B cell (primary cell): ENCODE data around the gene EMX2. TPM values are rescaled to one million over a fixed set of nuclear protein-coding genes. Genes with fewer than 3 reads are reported as not detected.
A peak's percentile ranks its signal among the peaks of the same experiment; 100 is the strongest.

ENCODE experiments used
- ATAC-seq: fragments of 200-7000 bp; cut with Tn5 transposase; one replicate; pipeline ENCODE4 v1.10.0; 2021; ENCODE audit warnings: low read depth, mild to moderate bottlenecking, moderate number of reproducible peaks, moderate library complexity
- CTCF ChIA-PET: fragments of 350-600 bp; sonication (Branson Sonifier 250); formaldehyde crosslinking; loops from one replicate; lab custom pipeline; 2021; ENCODE audit warnings: antibody characterized with exemption, inconsistent platforms; lab: Charles Lee
- POLR2A ChIA-PET: fragments of 350-600 bp; sonication (Branson Sonifier 250); formaldehyde crosslinking; loops from one replicate; lab custom pipeline; 2021; ENCODE audit warnings: antibody characterized with exemption; lab: Charles Lee
- DNase-seq: peaks from one replicate; pipeline ENCODE4 v3.0.0; 2013
- H2AFZ ChIP-seq: 2 replicates; pipeline ENCODE4 v1.6.1; 2012; ENCODE audit warnings: mild to moderate bottlenecking, low read depth, low read length; ENCODE audit not compliant: insufficient read depth, poor library complexity, severe bottlenecking
- H3K27ac ChIP-seq, 2 donors: 1 replicate in 1 of 2; 2 replicates in 1 of 2; pipeline ENCODE4 v1.5.1; 2012 to 2013; ENCODE audit warnings: low read length in 2 of 2, mild to moderate bottlenecking in 2 of 2, moderate library complexity in 1 of 2
- H3K27me3 ChIP-seq, 4 experiments: fragments of 200-600 bp in 1 of 4; sonication (generic) in 1 of 4; replicated peaks in 1 of 4; 1 replicate in 2 of 4; 2 replicates in 2 of 4; pipeline versions ENCODE4 v1.6.1 to v1.7.0; 2013 to 2016; ENCODE audit warnings: low read length in 3 of 4, mild to moderate bottlenecking in 2 of 4, mixed read lengths in 1 of 4, moderate library complexity in 1 of 4; ENCODE audit not compliant: insufficient read depth in 4 of 4, control insufficient read depth in 3 of 4; ENCODE audit errors: control extremely low read depth in 1 of 4
- H3K36me3 ChIP-seq, 2 experiments: replicated peaks in 1 of 2; 1 replicate in 1 of 2; 2 replicates in 1 of 2; pipeline versions ENCODE4 v1.6.1 to v1.7.1; 2013; ENCODE audit warnings: low read length in 1 of 2; ENCODE audit not compliant: insufficient read depth in 2 of 2, control insufficient read depth in 1 of 2; ENCODE audit errors: control extremely low read depth in 1 of 2, extremely low read depth in 1 of 2
- H3K4me1 ChIP-seq, 2 donors: fragments of 200-600 bp in 1 of 2; sonication (generic) in 1 of 2; 1 replicate in 1 of 2; 2 replicates in 1 of 2; pipeline versions ENCODE4 v1.5.1 to v1.6.1; 2013 to 2017; ENCODE audit warnings: low read length in 2 of 2; ENCODE audit not compliant: control insufficient read depth in 2 of 2, insufficient read depth in 2 of 2
- H3K4me2 ChIP-seq: replicated peaks from 2 replicates; pipeline ENCODE3; 2012; ENCODE audit warnings: mild to moderate bottlenecking, low read depth, low read length; ENCODE audit not compliant: poor library complexity, severe bottlenecking
- H3K4me3 ChIP-seq, 5 experiments: fragments of 200-600 bp in 1 of 5; sonication (generic) in 1 of 5; 1 replicate in 3 of 5; 2 replicates in 2 of 5; pipeline versions ENCODE4 v1.5.1 to v1.7.0; 2011 to 2016; ENCODE audit warnings: low read length in 4 of 5, mild to moderate bottlenecking in 4 of 5, low read depth in 2 of 5, control low read depth in 1 of 5, moderate library complexity in 1 of 5; ENCODE audit not compliant: insufficient read depth in 1 of 5; ENCODE audit errors: control extremely low read depth in 1 of 5, extremely low read depth in 1 of 5
- H3K79me2 ChIP-seq: fragments of 200-600 bp; sonication (generic); one replicate; pipeline ENCODE4 v1.6.0; 2016; ENCODE audit warnings: low read length; ENCODE audit not compliant: control insufficient read depth, insufficient read depth
- H3K9ac ChIP-seq: fragments of 200-600 bp; sonication (generic); 2 replicates; pipeline ENCODE4 v1.6.1; 2017; ENCODE audit warnings: mild to moderate bottlenecking, low read length, moderate library complexity
- H3K9me3 ChIP-seq, 3 donors: one replicate each; pipeline versions ENCODE4 v1.6.1 to v1.7.1; 2013; ENCODE audit warnings: low read length in 2 of 3; ENCODE audit not compliant: control insufficient read depth in 2 of 3, insufficient read depth in 1 of 3; ENCODE audit errors: control extremely low read depth in 1 of 3
- H4K20me1 ChIP-seq: 2 replicates; pipeline ENCODE4 v1.6.0; 2012; ENCODE audit warnings: mild to moderate bottlenecking, low read length; ENCODE audit not compliant: insufficient read depth, control insufficient read depth, poor library complexity, severe bottlenecking
- H3K27ac Mint-ChIP-seq: one replicate; pipeline ENCODE4 v1.8.0; 2021; ENCODE audit warnings: mixed read lengths
- H3K27me3 Mint-ChIP-seq: one replicate; pipeline ENCODE4 v1.8.0; 2021; ENCODE audit warnings: mixed read lengths
- H3K4me1 Mint-ChIP-seq: one replicate; pipeline ENCODE4 v1.8.0; 2021; ENCODE audit warnings: mixed read lengths
- H3K4me3 Mint-ChIP-seq: one replicate; pipeline ENCODE4 v1.8.0; 2021; ENCODE audit warnings: mixed read lengths
- H3K9me3 Mint-ChIP-seq: one replicate; pipeline ENCODE4 v1.8.0; 2022; ENCODE audit warnings: mixed read lengths; ENCODE audit not compliant: insufficient read depth
- EZH2 ChIP-seq: IDR thresholded peaks from 2 replicates; pipeline ENCODE4 v1.6.1; 2012; ENCODE audit warnings: borderline replicate concordance, low read depth, mild to moderate bottlenecking, moderate library complexity, low read length; ENCODE audit not compliant: insufficient read depth, poor library complexity, severe bottlenecking
- WGBS: methylation state at CpG from one replicate; pipeline ENCODE4 v1.1.5; 2013; ENCODE audit warnings: missing lambda C conversion rate; ENCODE audit not compliant: insufficient coverage; 5-methylcytosine and 5-hydroxymethylcytosine counted together
- intact Hi-C: fragments of 100-400 bp; cut with micrococcal nuclease; formaldehyde crosslinking; loops from one replicate; pipeline ENCODE4 v1.10.0; 2022
- polyA plus RNA-seq: library from polyadenylated mRNA; depleted of rRNA; stranded (reverse); fragments of >200 nt; gene quantifications from 2 replicates; pipeline ENCODE4 v1.2.3, GENCODE V29; 2012
- total RNA-seq, 2 donors: library from RNA; stranded (reverse); fragments of 120-200 nt in 1 of 2; gene quantifications; 1 replicate in 1 of 2; 2 replicates in 1 of 2; pipeline versions ENCODE4 v1.2.3 to v1.2.4, GENCODE V29; 2013 to 2022
- TF ChIP-seq, protein P1 (sequence below): fragments of 200-600 bp; IDR thresholded peaks from one replicate; pipeline ENCODE4 v1.8.0; 2022; ENCODE audit warnings: antibody characterized with exemption, mild to moderate bottlenecking

The EMX2 gene
- total and polyA plus RNA-seq, 2 donors (not counting 1 experiment from before 2014, with no cell fraction given) = not detected

DNA sequence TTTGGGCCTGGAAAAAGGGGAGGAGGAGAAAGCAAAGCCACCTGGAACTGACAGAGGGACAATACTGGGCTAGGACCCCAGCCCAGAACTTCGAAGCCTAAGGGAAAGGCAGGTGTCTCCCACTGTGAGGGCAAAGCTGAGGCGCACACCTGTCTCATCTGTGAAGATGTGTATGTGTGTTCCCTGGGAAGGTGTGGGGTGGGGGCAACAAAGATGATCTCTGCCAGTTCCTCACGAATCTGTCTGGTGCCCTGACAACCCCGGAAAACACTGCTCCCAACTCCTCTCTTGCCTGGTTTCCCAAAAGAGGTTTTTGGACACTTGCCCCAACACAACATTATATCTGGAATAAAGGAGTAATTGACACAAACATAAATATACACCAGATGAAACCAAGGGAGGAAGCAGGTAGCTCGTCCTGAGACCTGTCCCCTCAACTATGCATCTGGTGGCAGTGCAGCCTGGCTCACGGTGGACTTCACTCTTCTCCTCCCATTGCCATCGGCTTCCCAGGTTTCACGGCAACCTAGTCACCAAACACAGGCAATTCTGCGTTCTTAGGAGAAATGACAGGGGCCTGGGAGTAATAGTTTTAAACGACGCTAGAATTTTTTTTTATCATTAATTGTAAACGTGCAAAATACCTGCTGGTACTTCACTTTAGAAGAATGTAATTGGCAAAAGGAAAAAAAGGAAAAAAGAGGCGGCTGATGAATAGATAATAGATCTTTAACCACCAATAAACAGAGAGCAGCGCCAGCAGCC lies 1.7 kb upstream of the EMX2 start:
- Histone ChIP-seq H3K4me3 (no peak overlapping the region), H3K36me3 (no peaks in the 10 kb centered on the region), H3K9me3 (peaks cover 0 to 26% (median 0%) of the 10 kb centered on the region in 3 donors), H3K27me3 (peaks cover 0 to 88% (median 50%) of the 10 kb centered on the region in 4 experiments), H4K20me1 (no peaks in the 10 kb centered on the region), H3K27ac (no peak overlapping the region), H3K4me2 (no peak overlapping the region), H3K9ac (no peak overlapping the region), H2AFZ (no peak overlapping the region), H3K79me2 (no peaks in the 10 kb centered on the region), H3K4me1 (peaks cover 14 to 21% of the 10 kb centered on the region in 2 donors)
- ATAC-seq = no peak
- H3K4me3 Mint-ChIP-seq = no peak overlapping the region
- peaks cover 14% of the 10 kb centered on the region for H3K4me1 Mint-ChIP-seq
- ChIA-PET POLR2A (no interaction called here), CTCF (no interaction called here)
- H3K27ac Mint-ChIP-seq = no peak overlapping the region
- TF ChIP-seq, protein P1, sequence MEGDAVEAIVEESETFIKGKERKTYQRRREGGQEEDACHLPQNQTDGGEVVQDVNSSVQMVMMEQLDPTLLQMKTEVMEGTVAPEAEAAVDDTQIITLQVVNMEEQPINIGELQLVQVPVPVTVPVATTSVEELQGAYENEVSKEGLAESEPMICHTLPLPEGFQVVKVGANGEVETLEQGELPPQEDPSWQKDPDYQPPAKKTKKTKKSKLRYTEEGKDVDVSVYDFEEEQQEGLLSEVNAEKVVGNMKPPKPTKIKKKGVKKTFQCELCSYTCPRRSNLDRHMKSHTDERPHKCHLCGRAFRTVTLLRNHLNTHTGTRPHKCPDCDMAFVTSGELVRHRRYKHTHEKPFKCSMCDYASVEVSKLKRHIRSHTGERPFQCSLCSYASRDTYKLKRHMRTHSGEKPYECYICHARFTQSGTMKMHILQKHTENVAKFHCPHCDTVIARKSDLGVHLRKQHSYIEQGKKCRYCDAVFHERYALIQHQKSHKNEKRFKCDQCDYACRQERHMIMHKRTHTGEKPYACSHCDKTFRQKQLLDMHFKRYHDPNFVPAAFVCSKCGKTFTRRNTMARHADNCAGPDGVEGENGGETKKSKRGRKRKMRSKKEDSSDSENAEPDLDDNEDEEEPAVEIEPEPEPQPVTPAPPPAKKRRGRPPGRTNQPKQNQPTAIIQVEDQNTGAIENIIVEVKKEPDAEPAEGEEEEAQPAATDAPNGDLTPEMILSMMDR = no peak
- no peak for TF ChIP-seq EZH2
- DNase-seq = no peak
- peaks cover 52% of the 10 kb centered on the region for H3K27me3 Mint-ChIP-seq
- WGBS = 50% methylated on average over 2 of the region's 14 CpGs
- intact Hi-C loops = no loop called here
- H3K9me3 Mint-ChIP-seq = no peaks in the 10 kb centered on the region

DNA sequence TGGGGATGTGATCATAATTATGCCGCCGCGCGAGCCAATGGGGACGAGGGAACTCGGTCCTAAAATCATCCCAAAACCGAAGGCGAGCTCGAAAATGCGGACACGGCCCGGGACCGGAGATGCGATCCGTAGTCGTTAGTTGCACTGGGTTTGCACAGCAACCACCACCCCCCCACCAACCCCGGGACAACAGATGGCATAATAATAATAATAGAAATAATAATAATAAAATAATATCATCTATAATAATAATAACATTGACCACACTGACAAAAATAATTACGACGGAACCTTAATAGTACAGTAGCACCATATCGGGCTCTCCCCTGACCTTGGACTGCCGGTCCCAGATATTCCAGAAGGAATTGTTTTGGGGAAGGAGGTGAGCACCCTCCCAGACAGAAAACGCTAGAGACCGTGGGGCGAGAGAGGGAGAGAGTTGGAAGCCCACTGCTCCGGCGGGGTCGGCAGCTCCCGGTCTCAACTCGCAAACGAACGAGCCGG lies 1.1 kb upstream of the EMX2 start:
- Mint-ChIP-seq H3K27ac (no peak overlapping the region), H3K9me3 (no peaks in the 10 kb centered on the region), H3K4me1 (peaks cover 17% of the 10 kb centered on the region), H3K4me3 (no peak overlapping the region), H3K27me3 (peaks cover 51% of the 10 kb centered on the region)
- intact Hi-C loops = no loop called here
- Histone ChIP-seq H3K4me1 (peaks cover 14 to 23% of the 10 kb centered on the region in 2 donors), H2AFZ (no peak overlapping the region), H3K36me3 (no peaks in the 10 kb centered on the region), H3K4me3 (no peak overlapping the region), H3K4me2 (peak overlapping the region; percentile 19), H3K79me2 (no peaks in the 10 kb centered on the region), H3K9me3 (peaks cover 0 to 25% (median 0%) of the 10 kb centered on the region in 3 donors), H3K27ac (no peak overlapping the region), H3K9ac (no peak overlapping the region), H3K27me3 (peaks cover 0 to 88% (median 50%) of the 10 kb centered on the region in 4 experiments), H4K20me1 (no peaks in the 10 kb centered on the region)
- ChIA-PET CTCF (no interaction called here), POLR2A (no interaction called here)
- 8% methylated on average over 18 of the region's 32 CpGs for WGBS
- no peak for DNase-seq
- TF ChIP-seq EZH2 = no peak
- TF ChIP-seq, protein P1 = no peak
- no peak for ATAC-seq
